IMR-90 (cell line): Measurements from ENCODE around the gene NOTCH3.

Experiments used
- CEBPB ChIP-seq: IDR thresholded peaks from 2 replicates; pipeline ENCODE4 v1.6.1; 2012; ENCODE audit warnings: low read depth, low read length, improper control_type of control experiment
- FOS ChIP-seq: fragments of 150-350 bp; IDR thresholded peaks from 2 replicates; pipeline ENCODE4 v1.6.1; 2016; ENCODE audit warnings: low read depth, low read length
- MAFK ChIP-seq: IDR thresholded peaks from 2 replicates; pipeline ENCODE4 v1.6.1; 2012; ENCODE audit warnings: low read depth, low read length, improper control_type of control experiment
- MXI1 ChIP-seq: IDR thresholded peaks from 2 replicates; pipeline ENCODE4 v1.6.1; 2012; ENCODE audit warnings: low read depth, mild to moderate bottlenecking, low read length, moderate library complexity, borderline replicate concordance
- POLR2A ChIP-seq: IDR thresholded peaks from 2 replicates; pipeline ENCODE4 v1.6.1; 2012; ENCODE audit warnings: mild to moderate bottlenecking, low read depth, low read length
- RAD21 ChIP-seq: IDR thresholded peaks from 2 replicates; pipeline ENCODE4 v1.6.1; 2012; ENCODE audit warnings: low read length, improper control_type of control experiment
- RCOR1 ChIP-seq: IDR thresholded peaks from 2 replicates; pipeline ENCODE4 v1.6.1; 2012; ENCODE audit warnings: mild to moderate bottlenecking, low read length, improper control_type of control experiment; ENCODE audit not compliant: insufficient replicate concordance
- RFX5 ChIP-seq: IDR thresholded peaks from 2 replicates; pipeline ENCODE4 v1.8.0; 2012; ENCODE audit warnings: low read depth, mild to moderate bottlenecking, low read length, moderate library complexity
- TF ChIP-seq, protein P1 (sequence below): conservative IDR thresholded peaks from 2 replicates; pipeline ENCODE4 v1.5.1; 2012; ENCODE audit warnings: mild to moderate bottlenecking, low read depth, low read length, improper control_type of control experiment

DNA sequence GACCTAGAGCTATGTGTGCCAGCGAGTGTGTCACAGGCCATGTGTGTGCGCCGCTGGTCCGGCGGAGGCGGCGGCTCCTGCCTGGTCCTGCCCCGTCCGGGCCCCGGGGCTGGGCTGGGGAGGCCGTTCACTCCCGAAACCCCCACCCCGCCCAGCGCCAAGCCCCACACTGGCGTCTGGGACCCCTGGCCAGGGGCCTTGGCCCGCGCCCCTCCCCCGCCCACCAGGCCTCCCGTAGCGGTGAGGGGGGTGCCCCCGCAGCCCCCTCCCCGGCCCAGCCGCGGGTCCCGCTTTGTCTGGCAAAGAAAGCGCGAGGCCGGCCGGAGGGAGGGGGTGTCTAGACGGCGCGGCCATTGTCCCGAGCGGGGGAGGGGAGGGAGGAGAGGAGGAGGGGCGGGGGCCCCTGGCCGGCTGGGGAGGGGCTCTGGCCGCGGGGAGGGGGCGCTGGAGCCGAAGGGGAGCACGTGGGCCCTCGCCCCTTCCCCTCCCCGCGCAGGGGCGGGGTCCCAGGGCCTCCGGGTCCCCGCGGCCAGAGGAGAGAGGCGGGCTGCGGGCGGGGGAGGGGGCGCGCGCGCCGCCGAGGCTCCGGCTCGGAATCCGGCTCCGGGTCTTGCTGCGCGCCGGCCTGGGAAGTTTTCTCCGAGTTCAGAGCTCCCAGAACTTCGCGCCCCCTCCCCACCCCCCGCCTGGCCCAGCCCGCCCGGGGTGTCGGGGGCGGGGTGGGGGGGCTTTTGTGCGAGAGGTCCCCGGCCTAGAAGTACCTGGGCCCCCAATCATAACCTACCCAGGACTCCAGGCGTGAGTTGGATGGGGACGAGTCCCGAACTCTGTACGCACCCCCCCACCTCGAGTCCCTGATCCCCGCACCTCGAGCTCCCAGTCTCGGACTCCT, 888 bp downstream of the NOTCH3 start:
- TF ChIP-seq, protein P1, sequence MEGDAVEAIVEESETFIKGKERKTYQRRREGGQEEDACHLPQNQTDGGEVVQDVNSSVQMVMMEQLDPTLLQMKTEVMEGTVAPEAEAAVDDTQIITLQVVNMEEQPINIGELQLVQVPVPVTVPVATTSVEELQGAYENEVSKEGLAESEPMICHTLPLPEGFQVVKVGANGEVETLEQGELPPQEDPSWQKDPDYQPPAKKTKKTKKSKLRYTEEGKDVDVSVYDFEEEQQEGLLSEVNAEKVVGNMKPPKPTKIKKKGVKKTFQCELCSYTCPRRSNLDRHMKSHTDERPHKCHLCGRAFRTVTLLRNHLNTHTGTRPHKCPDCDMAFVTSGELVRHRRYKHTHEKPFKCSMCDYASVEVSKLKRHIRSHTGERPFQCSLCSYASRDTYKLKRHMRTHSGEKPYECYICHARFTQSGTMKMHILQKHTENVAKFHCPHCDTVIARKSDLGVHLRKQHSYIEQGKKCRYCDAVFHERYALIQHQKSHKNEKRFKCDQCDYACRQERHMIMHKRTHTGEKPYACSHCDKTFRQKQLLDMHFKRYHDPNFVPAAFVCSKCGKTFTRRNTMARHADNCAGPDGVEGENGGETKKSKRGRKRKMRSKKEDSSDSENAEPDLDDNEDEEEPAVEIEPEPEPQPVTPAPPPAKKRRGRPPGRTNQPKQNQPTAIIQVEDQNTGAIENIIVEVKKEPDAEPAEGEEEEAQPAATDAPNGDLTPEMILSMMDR: no peak
- no peak for TF ChIP-seq RCOR1
- no peak for TF ChIP-seq FOS
- no peak for TF ChIP-seq RAD21
- TF ChIP-seq POLR2A: no peak
- TF ChIP-seq RFX5: no peak
- no peak for TF ChIP-seq CEBPB
- no peak for TF ChIP-seq MXI1
- TF ChIP-seq MAFK: no peak
